HEK293 (cell line): ENCODE data around the gene SPEM1.

ENCODE experiments used
- GLIS1 ChIP-seq: fragments of 450-650 bp; formaldehyde crosslinking; IDR thresholded peaks from 2 replicates; pipeline ENCODE4 v1.5.1; 2016; ENCODE audit warnings: missing biosample characterization, missing genetic modification characterization
- KLF1 ChIP-seq: fragments of 450-650 bp; formaldehyde crosslinking; IDR thresholded peaks from 2 replicates; pipeline ENCODE4 v1.5.1; 2016; ENCODE audit warnings: missing biosample characterization, missing genetic modification characterization
- KLF10 ChIP-seq: fragments of 450-650 bp; IDR thresholded peaks from 2 replicates; pipeline ENCODE4 v1.5.1; 2018; ENCODE audit warnings: missing biosample characterization, mild to moderate bottlenecking, missing genetic modification characterization
- KLF8 ChIP-seq: fragments of 450-650 bp; formaldehyde crosslinking; IDR thresholded peaks from 2 replicates; pipeline ENCODE4 v1.5.1; 2016; ENCODE audit warnings: missing biosample characterization, missing genetic modification characterization
- KLF9 ChIP-seq: fragments of 450-650 bp; formaldehyde crosslinking; IDR thresholded peaks from 2 replicates; pipeline ENCODE4 v1.5.1; 2016; ENCODE audit warnings: missing biosample characterization, missing genetic modification characterization, low read depth
- PRDM10 ChIP-seq: fragments of 450-650 bp; formaldehyde crosslinking; IDR thresholded peaks from 2 replicates; pipeline ENCODE4 v1.5.1; 2016; ENCODE audit warnings: missing biosample characterization, missing genetic modification characterization
- SETDB1 ChIP-seq: IDR thresholded peaks from one replicate; pipeline ENCODE4 v1.6.1; 2017; ENCODE audit warnings: mild to moderate bottlenecking, low read length, moderate library complexity, mixed read lengths; ENCODE audit not compliant: insufficient read length
- YY1 ChIP-seq: fragments of 450-650 bp; formaldehyde crosslinking; IDR thresholded peaks from 2 replicates; pipeline ENCODE4 v1.5.1; 2018; ENCODE audit warnings: missing biosample characterization, missing genetic modification characterization
- ZBTB11 ChIP-seq: fragments of 450-650 bp; formaldehyde crosslinking; conservative IDR thresholded peaks from 2 replicates; pipeline ENCODE4 v1.5.1; 2016; ENCODE audit warnings: low read depth, missing biosample characterization, missing genetic modification characterization
- ZBTB21 ChIP-seq: fragments of 450-650 bp; formaldehyde crosslinking; IDR thresholded peaks from 2 replicates; pipeline ENCODE4 v1.5.1; 2017; ENCODE audit warnings: missing biosample characterization, missing genetic modification characterization
- ZBTB7A ChIP-seq: fragments of 450-650 bp; formaldehyde crosslinking; IDR thresholded peaks from 2 replicates; pipeline ENCODE4 v1.5.1; 2016; ENCODE audit warnings: low read depth, missing biosample characterization, missing genetic modification characterization
- ZFP3 ChIP-seq: fragments of 450-650 bp; formaldehyde crosslinking; IDR thresholded peaks from 2 replicates; pipeline ENCODE4 v1.5.1; 2016; ENCODE audit warnings: low read depth, missing biosample characterization, missing genetic modification characterization
- ZNF148 ChIP-seq: fragments of 450-650 bp; formaldehyde crosslinking; IDR thresholded peaks from 2 replicates; pipeline ENCODE4 v1.5.0; 2017; ENCODE audit warnings: missing biosample characterization, missing genetic modification characterization, borderline replicate concordance
- ZNF157 ChIP-seq: fragments of 450-650 bp; formaldehyde crosslinking; IDR thresholded peaks from 2 replicates; pipeline ENCODE4 v1.5.1; 2016; ENCODE audit warnings: missing biosample characterization, missing genetic modification characterization
- ZNF169 ChIP-seq: fragments of 450-650 bp; formaldehyde crosslinking; IDR thresholded peaks from 2 replicates; pipeline ENCODE4 v1.5.1; 2016; ENCODE audit warnings: missing biosample characterization, missing genetic modification characterization
- ZNF24 ChIP-seq: fragments of 450-650 bp; formaldehyde crosslinking; IDR thresholded peaks from 2 replicates; pipeline ENCODE4 v1.5.1; 2016; ENCODE audit warnings: missing biosample characterization, missing genetic modification characterization
- ZNF391 ChIP-seq: fragments of 450-650 bp; formaldehyde crosslinking; IDR thresholded peaks from 2 replicates; pipeline ENCODE4 v1.5.1; 2016; ENCODE audit warnings: low read depth, missing biosample characterization, missing genetic modification characterization, borderline replicate concordance
- ZNF426 ChIP-seq: fragments of 450-650 bp; formaldehyde crosslinking; IDR thresholded peaks from 2 replicates; pipeline ENCODE4 v1.5.1; 2017; ENCODE audit warnings: missing biosample characterization, missing genetic modification characterization, mild to moderate bottlenecking, inconsistent platforms, moderate library complexity
- ZNF571 ChIP-seq: fragments of 450-650 bp; formaldehyde crosslinking; IDR thresholded peaks from 2 replicates; pipeline ENCODE4 v1.5.0; 2017; ENCODE audit warnings: missing biosample characterization, missing genetic modification characterization
- ZNF610 ChIP-seq: fragments of 450-650 bp; formaldehyde crosslinking; IDR thresholded peaks from 2 replicates; pipeline ENCODE4 v1.5.1; 2016; ENCODE audit warnings: missing biosample characterization, missing genetic modification characterization, borderline replicate concordance
- ZNF658 ChIP-seq: fragments of 450-650 bp; formaldehyde crosslinking; IDR thresholded peaks from 2 replicates; pipeline ENCODE4; 2016; ENCODE audit warnings: missing biosample characterization, missing genetic modification characterization
- ZNF670 ChIP-seq: fragments of 450-650 bp; formaldehyde crosslinking; IDR thresholded peaks from 2 replicates; pipeline ENCODE4 v1.5.1; 2016; ENCODE audit warnings: missing biosample characterization, missing genetic modification characterization, low read depth
- ZNF747 ChIP-seq: fragments of 450-650 bp; formaldehyde crosslinking; IDR thresholded peaks from 2 replicates; pipeline ENCODE4 v1.5.1; 2016; ENCODE audit warnings: missing biosample characterization, missing genetic modification characterization
- ZNF777 ChIP-seq: fragments of 450-650 bp; formaldehyde crosslinking; IDR thresholded peaks from 2 replicates; pipeline ENCODE4 v1.5.1; 2017; ENCODE audit warnings: missing biosample characterization, missing genetic modification characterization, borderline replicate concordance
- ZNF837 ChIP-seq: fragments of 450-650 bp; formaldehyde crosslinking; IDR thresholded peaks from 2 replicates; pipeline ENCODE4 v1.5.1; 2016; ENCODE audit warnings: missing biosample characterization, missing genetic modification characterization
- TF ChIP-seq, protein P1 (sequence below): fragments of 450-650 bp; formaldehyde crosslinking; optimal IDR thresholded peaks from 2 replicates; pipeline ENCODE3; 2016; ENCODE audit warnings: missing biosample characterization, mild to moderate bottlenecking, missing genetic modification characterization

Gene SPEM1

DNA sequence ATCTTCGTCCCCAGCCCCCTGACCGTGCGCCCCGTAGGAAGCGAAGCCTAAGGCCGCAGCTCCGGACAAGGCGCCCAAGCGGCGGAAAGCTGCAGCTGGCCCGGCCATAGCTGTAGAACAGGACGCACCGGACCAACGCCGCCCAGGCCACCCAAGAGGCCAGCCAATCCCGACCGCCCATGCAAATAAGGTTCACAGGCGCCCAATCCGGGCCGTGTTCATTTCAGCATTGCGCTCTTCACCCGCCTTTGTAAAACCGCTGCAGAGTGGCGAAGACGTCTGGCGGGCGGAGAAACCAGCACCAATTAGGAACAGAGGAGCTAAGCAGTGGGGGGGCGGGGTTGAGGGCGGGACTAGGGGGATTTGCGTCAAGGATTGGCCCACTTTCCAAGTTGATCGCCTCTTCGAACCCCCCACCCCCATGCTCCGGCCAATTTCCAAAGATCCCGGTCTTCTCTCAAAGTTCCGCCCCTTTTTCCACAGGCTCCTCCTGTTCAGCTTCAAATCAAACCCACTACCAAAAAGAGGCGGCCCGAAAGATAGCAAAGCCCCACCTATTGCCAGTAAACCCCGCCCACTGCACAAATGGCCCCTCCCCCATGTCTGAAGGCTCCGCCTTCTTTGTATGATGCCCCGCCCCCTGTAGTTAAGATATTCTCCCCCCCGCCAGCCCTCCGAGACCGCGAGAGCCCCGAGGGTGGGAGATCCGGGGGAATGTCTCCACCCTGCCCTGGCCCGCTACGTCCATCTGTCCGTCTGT, 16.0 kb upstream of the SPEM1 start, which contains the start of gene TMEM256 (continued):
- TF ChIP-seq ZNF426 (tag by site-specific recombination): no peak
- no peak for TF ChIP-seq ZNF148
- TF ChIP-seq ZNF777 (tag by site-specific recombination): no peak
- peak; percentile 73 for TF ChIP-seq KLF9 (tag by site-specific recombination)
- TF ChIP-seq KLF1: peak; percentile 15; the same call in 1 of the 2 replicates
- TF ChIP-seq ZFP3 (tag by site-specific recombination): no peak
- TF ChIP-seq ZBTB21 (tag by site-specific recombination): no peak
- TF ChIP-seq ZNF837 (tag by site-specific recombination): no peak
- TF ChIP-seq, protein P1, sequence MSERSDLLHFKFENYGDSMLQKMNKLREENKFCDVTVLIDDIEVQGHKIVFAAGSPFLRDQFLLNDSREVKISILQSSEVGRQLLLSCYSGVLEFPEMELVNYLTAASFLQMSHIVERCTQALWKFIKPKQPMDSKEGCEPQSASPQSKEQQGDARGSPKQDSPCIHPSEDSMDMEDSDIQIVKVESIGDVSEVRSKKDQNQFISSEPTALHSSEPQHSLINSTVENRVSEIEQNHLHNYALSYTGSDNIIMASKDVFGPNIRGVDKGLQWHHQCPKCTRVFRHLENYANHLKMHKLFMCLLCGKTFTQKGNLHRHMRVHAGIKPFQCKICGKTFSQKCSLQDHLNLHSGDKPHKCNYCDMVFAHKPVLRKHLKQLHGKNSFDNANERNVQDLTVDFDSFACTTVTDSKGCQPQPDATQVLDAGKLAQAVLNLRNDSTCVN: no peak
- TF ChIP-seq ZNF391 (tag by site-specific recombination): no peak
- peak; percentile 73 for TF ChIP-seq YY1 (tag by site-specific recombination)
- no peak for TF ChIP-seq ZNF658 (tag by site-specific recombination)
- no peak for TF ChIP-seq ZNF157 (tag by site-specific recombination)
- TF ChIP-seq ZNF610 (tag by site-specific recombination): no peak
- TF ChIP-seq ZNF747 (tag by site-specific recombination): no peak
- no peak for TF ChIP-seq ZNF169 (tag by site-specific recombination)
- TF ChIP-seq ZNF571: no peak
- TF ChIP-seq ZNF24 (tag by site-specific recombination): no peak
- no peak for TF ChIP-seq ZBTB7A (tag by site-specific recombination)
- TF ChIP-seq PRDM10 (tag by site-specific recombination): peak; percentile 96
- no peak for TF ChIP-seq KLF8 (tag by site-specific recombination)
- peak; percentile 65; the same call in 1 of the 2 replicates for TF ChIP-seq KLF10 (tag by site-specific recombination)
- TF ChIP-seq ZBTB11 (tag by site-specific recombination): 0 out of 2 replicates have a peak, but pooled peaks have one; percentile 37
- no peak for TF ChIP-seq ZNF670 (tag by site-specific recombination)
- TF ChIP-seq GLIS1 (tag by site-specific recombination): peak; percentile 73
- TF ChIP-seq SETDB1: no peak
